GM19023 (cell line): Measurements from ENCODE around the gene ZFYVE1.
"Not testable (repeated sequence)": the region's sequence is repeated elsewhere in the genome, so short reads cannot be mapped to it uniquely, and the experiment has no call there.

Experiments
- ATAC-seq: cut with Tn5 transposase; IDR thresholded peaks from one replicate; pipeline ENCODE4 v1.9.1; 2021; ENCODE audit warnings: mild to moderate bottlenecking, moderate library complexity; ENCODE audit not compliant: unreplicated experiment

Gene ZFYVE1

GRCh38 chr14:73007835-73008234 lies 19.1 kb downstream of the ZFYVE1 start:
- ATAC-seq = no peak

GRCh38 chr14:73004641-73005040 lies 22.3 kb downstream of the ZFYVE1 start:
- ATAC-seq = not testable (repeated sequence)

GRCh38 chr14:73003681-73004080 lies 23.2 kb downstream of the ZFYVE1 start:
- no peak for ATAC-seq

GRCh38 chr14:73000073-73000472 lies 26.8 kb downstream of the ZFYVE1 start:
- ATAC-seq = no peak

- no peak for ATAC-seq
These were observed 27.6 kb downstream of the ZFYVE1 start for GRCh38 chr14:72999316-72999715.

- no peak for ATAC-seq
These were observed 28.5 kb downstream of the ZFYVE1 start for GRCh38 chr14:72998252-72998903.

- no peak for ATAC-seq
These were observed 30.0 kb downstream of the ZFYVE1 start for GRCh38 chr14:72996916-72997315.

GRCh38 chr14:72990171-72990570 lies 36.7 kb downstream of the ZFYVE1 start:
- ATAC-seq = no peak

GRCh38 chr14:72986857-72987256 lies 40.0 kb downstream of the ZFYVE1 start:
- no peak for ATAC-seq

- ATAC-seq = no peak
These were observed 40.7 kb downstream of the ZFYVE1 start for GRCh38 chr14:72986214-72986613.

GRCh38 chr14:72982146-72982708 lies 44.7 kb downstream of the ZFYVE1 start:
- ATAC-seq = no peak

GRCh38 chr14:72980863-72981262 lies 46.0 kb downstream of the ZFYVE1 start:
- no peak for ATAC-seq

GRCh38 chr14:72978856-72979255 lies 48.0 kb downstream of the ZFYVE1 start:
- ATAC-seq = no peak

GRCh38 chr14:72975770-72976169 lies 51.1 kb downstream of the ZFYVE1 start:
- ATAC-seq = no peak

- ATAC-seq = no peak
These were observed 52.2 kb downstream of the ZFYVE1 start for GRCh38 chr14:72974661-72975060.

GRCh38 chr14:72970824-72971434 lies 56.0 kb downstream of the ZFYVE1 start:
- no peak for ATAC-seq

- ATAC-seq = no peak
These were observed 56.8 kb downstream of the ZFYVE1 start for GRCh38 chr14:72970058-72970630.

- no peak for ATAC-seq
These were observed 58.6 kb downstream of the ZFYVE1 start for GRCh38 chr14:72968316-72968715.

- no peak for ATAC-seq
These were observed 60.9 kb downstream of the ZFYVE1 start for GRCh38 chr14:72966038-72966437.

GRCh38 chr14:72965249-72965648 lies 61.7 kb downstream of the ZFYVE1 start:
- ATAC-seq = no peak

- ATAC-seq = no peak
These were observed 64.0 kb downstream of the ZFYVE1 start for GRCh38 chr14:72962829-72963312.

GRCh38 chr14:72962336-72962754 lies 64.6 kb downstream of the ZFYVE1 start:
- not testable (repeated sequence) for ATAC-seq
